IPS-NIHi7 (cell line): Measurements from ENCODE around the gene MPP3.
A peak's percentile ranks its signal among the peaks of the same experiment; 100 is the strongest.

Source experiments
- DNase-seq: peaks from one replicate; pipeline ENCODE4 v3.0.0; 2012; ENCODE audit warnings: mixed read lengths; ENCODE audit errors: extremely low spot score

The MPP3 gene

GRCh38 chr17:43772877-43773648 is 59.9 kb downstream of the MPP3 start:
- no peak for DNase-seq

DNA sequence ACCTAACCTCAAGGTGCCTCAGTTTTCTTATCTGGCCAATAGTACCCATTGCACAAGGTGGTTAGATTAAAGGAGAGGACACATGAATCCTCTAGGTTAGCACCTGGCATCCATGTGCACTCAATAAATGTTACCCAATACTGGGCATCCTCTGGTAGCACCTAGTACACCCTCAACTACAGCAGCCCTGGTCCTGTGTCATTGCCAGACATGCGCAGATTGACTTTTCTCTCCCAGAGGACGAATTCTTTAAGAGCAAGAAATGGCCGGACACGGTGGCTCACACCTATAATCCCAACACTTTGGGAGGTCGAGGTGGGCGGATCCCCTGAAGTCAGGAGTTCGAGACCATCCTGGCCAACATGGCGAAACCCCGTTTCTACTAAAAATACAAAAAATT is 61.5 kb downstream of the MPP3 start:
- no peak for DNase-seq

DNA sequence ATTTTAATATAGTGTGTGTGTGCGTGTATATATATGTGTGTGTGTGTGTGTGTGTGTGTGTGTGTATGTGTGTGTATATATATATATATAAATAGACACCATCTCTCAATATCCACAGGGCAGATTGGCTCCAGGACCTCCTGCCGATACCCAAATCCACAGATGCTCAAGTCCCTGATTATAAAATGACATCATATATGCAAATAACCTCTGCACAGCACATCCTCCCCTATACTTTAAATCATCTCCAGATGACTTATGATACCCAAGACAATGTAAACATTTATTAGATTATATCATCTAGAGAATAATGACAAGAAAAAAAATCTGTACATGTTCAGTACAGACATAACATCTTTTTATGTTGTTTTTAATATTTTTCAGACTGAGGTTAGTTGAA is 62.0 kb downstream of the MPP3 start:
- DNase-seq, result no peak

- DNase-seq, result no peak
Measured at GRCh38 chr17:43769859-43770258, 63.1 kb downstream of the MPP3 start.

DNA sequence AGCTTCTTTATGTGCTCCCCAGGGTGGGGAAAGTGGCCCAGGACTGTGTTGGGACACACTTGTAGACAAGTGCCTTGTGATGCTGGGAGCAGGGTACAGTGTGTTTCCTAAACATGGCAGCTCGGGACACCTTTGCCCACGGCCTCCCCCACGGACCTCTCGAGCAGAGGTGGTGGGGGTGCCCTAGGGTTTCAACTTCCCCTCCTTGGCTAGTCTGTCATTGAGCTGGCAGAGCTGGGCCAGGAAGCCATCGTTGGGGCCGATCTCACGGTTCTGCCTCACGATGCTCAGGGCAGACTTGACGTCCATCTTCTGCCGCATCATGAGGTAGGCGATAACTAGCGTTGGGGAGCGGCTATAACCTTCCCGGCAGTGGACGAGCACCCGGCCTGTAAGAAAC is 63.5 kb downstream of the MPP3 start:
- no peak for DNase-seq

- DNase-seq, result no peak
Measured at GRCh38 chr17:43768943-43769342, 64.0 kb downstream of the MPP3 start.

- DNase-seq, result no peak
Measured at GRCh38 chr17:43768382-43768781, 64.6 kb downstream of the MPP3 start.

DNA sequence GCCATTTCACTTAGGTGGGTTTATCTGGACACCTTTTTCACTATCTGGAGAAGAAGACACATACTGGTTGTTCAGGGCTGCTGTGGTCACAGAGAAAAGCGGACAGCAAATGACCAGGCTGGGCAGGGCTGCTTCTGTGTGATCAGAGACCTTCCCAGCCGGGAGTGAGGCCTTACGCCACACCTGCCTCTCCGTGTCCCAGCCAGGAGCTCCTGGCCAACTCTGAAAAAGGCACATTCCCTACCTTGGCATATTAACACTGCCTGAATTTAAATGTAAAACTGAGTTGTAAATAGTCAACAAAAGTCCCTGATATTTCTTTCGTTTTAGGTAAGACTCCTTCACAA is 65.3 kb downstream of the MPP3 start:
- no peak for DNase-seq

GRCh38 chr17:43767053-43767712 is 65.8 kb downstream of the MPP3 start:
- no peak for DNase-seq

- DNase-seq, result peak; percentile 75
Measured at GRCh38 chr17:43766413-43767052, 66.4 kb downstream of the MPP3 start.

DNA sequence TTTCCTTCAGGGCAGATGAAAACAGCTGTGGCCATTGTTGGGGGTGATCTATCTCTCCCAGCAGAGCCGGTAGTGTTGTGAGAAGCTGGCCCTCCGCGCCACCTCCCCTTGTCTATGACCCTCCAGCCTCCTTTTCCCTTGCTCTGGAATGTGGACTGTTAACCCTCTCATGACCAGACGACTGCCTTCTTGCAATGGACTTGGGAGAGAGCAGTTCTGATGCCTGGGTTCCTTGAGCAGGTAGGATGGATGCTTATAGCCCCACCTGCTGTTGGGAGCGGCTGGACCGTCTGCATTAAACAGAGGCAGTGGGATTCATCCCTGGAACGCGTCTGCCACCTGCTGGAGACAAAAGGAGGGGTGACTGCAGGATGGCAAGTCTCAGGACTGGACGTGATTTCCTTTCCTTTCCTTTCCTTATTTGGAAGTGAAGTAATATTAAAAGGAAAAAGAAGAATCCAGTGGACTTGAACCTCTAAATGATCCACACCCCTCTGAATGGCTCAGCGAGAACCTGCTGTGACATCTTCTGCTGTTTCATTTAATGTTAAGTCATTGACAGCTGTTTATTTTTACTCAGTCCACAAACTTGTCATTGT is 72.6 kb downstream of the MPP3 start:
- DNase-seq, result peak; percentile 91

- no peak for DNase-seq
Measured at GRCh38 chr17:43759836-43760235, 73.1 kb downstream of the MPP3 start.

DNA sequence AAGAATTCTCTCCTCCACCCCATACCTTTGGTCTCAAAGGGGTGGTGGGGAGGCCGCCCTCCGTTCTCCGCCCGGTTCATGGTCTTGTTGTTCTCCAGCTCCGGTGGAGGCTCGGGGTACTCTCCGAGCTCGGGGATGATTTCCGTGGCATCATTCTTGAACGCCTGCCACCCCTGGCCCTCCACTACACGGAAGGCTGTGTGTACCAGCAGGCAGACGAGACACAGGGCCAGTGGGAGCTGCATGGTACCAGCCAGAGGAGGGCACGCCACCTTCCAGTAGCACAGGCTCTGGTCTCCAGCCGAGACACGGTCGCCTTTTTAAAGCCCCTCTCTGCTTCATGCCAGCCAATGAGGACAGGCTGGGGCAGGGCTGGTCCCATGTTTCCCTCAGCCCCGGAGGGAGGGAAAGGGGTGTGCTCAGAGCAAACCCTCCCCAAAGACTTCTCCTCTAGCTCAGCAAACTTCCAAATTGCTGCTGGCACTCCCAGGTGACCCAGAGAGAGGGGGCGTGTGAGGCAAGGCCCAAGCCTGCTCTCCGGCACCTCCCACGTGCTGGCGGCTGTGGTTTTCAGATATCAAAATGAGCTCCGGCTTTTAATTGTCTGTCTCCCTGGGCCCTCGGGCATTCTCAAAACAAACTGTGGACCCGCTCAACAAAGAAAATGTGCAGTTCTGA is 74.3 kb downstream of the MPP3 start, which contains the start of gene SOST:
Gene SOST (minus strand): TSS at position 295 of the 678 bp plus-strand sequence. CDS start 50 bp downstream, at position 245.
- DNase-seq, result no peak

DNA sequence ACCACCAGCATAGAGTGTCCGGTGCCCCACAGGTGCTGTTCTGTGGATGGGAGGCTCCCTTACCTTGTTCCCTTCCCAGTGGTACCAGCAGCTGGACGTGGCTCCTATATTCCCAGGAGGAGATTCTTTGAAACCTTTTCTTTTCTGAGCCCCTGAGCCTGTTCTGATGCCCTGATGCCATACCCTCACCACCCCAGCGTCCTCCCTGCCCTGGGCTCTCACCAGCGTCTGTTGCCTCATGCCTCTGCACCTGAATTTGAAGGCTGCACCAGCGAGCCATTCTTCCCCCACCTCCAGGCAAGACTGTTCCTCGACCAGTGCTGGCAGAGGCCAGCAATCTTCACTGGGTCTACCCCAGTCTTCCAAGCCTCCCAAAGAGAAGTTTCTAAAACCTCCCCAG is 74.9 kb downstream of the MPP3 start:
- DNase-seq, result no peak

DNA sequence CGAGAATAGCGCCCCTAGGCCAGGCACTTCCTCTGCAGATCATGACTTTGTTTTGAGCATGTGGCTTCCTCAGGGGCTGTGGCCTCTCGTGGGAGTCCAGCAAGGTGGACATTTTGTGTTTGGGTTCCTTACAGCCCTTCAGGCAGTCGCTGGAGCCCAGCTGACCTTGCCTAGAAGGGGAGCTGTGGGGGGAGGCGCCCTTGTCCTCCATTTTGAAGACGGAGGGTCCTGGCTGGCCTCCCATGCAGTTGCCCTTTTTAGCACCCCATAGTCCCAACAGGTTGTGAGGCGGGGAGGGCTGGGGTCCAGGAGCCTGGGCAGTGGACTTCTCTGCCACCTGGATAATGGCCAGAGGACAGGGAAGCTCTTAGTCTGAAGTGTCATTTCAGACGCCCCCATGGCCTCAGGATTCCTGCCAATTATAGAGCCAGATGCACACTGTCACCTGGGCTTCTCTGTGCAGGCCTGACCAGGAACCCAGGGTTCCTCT is 75.7 kb downstream of the MPP3 start:
- DNase-seq, result no peak

GRCh38 chr17:43756201-43756600 is 76.7 kb downstream of the MPP3 start:
- DNase-seq, result no peak

DNA sequence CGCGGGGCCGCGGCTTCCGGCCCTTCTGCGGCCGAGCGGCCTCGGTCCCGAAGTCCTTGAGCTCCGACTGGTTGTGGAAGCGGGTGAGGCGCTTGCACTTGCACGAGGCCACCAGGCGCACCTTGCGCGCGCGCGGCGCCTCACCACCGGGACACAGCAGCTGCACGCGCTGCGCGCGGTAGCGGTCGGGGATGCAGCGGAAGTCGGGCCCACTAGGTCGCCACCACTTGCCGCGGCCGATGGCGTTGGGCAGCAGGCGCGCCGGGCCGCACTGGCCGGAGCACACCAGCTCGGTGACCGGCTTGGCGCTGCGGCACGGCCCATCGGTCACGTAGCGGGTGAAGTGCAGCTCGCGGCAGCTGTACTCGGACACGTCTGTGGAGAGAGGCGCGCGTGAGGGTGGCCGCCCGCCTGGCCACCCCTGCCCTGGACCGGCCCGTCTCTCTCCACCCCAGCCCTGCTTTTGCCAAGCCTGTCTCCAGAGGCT is 77.5 kb downstream of the MPP3 start:
- DNase-seq, result peak; percentile 76

- no peak for DNase-seq
Measured at GRCh38 chr17:43754947-43755346, 78.0 kb downstream of the MPP3 start.

DNA sequence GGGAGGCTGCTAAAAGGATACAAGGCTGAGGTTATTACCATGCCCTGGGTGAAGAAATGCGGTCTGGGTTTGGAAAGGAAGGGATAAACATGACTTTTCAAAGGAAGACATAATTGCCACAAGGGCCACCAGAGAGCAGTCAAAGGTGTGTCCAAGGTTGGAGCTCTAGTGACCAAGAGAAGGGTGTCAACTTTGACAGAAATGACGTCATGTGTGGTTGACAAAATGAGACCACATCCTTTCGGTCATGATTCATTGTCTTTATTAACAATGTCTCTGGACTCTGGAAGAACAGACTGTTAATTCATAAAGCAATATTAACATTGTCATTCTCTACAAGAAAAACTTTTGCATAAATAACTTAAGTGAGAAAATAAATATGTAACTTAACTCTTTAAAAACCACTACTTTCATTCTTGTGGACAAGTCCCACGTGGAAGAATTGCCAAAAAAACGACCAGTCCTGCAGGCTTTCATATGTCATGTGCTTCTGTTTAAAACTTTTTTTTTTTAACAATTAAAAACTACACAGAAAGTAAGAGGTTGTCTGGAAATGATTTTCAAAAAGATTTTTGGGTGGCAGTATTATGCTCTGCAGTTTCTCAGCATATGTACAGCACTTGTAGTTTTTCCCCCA is 79.3 kb downstream of the MPP3 start:
- DNase-seq, result no peak
